NCI-H146 treated with DMSO at 0.1 percent for 48 hours (cell line): ENCODE results near the gene NCR2.

Experiments used
- DNase-seq: peaks from one replicate; lab custom pipeline; 2025; ENCODE audit not compliant: unreplicated experiment; lab: John Stamatoyannopoulos, UW

Gene NCR2

DNA sequence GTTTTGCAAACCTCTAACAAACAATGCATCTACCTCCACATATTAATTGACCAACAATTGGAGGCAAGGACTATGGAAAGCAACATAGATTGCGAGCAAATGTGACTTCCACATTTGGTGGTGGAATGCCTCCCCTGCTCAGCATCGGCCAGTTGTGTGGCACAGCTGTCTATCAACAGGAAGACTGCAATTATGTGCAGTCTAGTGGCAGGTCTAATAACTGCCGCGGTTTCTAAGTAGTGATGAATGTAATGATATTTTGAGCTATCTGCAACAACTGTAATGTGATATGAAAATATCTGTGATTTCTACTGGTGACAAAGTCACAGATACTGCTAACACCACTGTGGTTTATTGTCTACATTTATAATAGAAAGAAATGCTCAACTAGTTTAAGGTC lies 56.8 kb downstream of the NCR2 start:
- DNase-seq = no peak

GRCh38 chr6:41396335-41396734 lies 60.9 kb downstream of the NCR2 start:
- DNase-seq = no peak

- no peak for DNase-seq
Observed at GRCh38 chr6:41399424-41399823, 64.0 kb downstream of the NCR2 start.
